ENCODE results near the gene LUC7L2. TPM values are rescaled to one million over a fixed set of nuclear protein-coding genes. Genes with fewer than 3 reads are reported as not detected.

Gene LUC7L2
- total and polyA plus RNA-seq, 9 of the 15 experiments (the other 6 are each of a cell fraction or from before 2014, with no cell fraction given), result 56.1 to 207 (median 141) TPM

DNA sequence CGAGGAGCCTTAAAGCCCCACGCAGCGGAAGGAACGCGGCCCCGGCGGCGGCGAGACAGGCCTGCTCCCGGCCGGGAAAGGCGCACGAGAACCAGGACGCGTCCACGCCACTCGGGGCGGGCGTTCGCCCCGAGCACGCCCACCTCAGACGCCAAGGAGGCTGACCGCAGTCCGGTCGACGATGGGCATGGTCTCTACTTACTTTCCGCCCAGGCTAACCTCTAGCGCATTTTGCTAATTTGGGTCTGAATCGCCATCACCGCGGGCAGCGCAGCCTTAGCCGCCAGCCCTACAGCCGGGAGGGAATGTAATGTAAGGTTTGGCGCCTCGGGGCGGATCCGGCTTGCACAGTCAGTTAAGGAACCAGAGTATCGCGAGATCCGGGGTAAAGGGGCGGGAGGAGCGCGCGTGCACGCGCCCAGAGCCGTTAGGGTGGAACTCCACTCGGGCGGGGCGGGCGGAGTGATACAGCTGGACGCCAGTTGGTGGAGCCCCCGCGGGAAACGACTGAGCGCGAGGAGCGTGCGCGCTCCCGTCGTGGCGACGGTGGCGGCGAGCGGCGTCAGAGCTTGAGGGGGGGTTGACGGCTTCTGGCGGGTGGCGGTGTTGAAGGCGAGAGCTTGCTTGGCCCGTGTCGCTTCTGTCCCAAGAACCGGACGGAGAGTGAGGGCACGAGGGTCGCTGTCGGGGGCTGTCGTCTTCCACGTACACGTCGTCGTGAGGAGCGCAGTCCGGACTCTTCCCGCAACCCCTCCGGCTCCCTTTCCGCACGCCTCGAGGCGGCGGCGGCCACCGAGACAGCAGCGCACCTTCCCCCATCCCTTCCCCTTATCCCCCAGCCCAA is at the start of gene LUC7L2 (continued):
- TF ChIP-seq MAFK (IDR thresholded peaks at IDR 0.05; ENCODE audit: low read length) (peak; percentile 45; the same call in 1 of the 2 replicates), SRSF7 (optimal IDR thresholded peaks at IDR 0.05; ENCODE audit: low read depth, low read length) (no peak), ETS1 (conservative IDR thresholded peaks at IDR 0.05; ENCODE audit: control insufficient read depth, low read depth, low read length) (peak; percentile 90), SETDB1 (IDR thresholded peaks at IDR 0.05; ENCODE audit: low read length) (peak; percentile 77), CBFA2T2 (conservative IDR thresholded peaks at IDR 0.05) (no peak), RBM14 (IDR thresholded peaks at IDR 0.05; ENCODE audit: borderline replicate concordance, insufficient read depth, low read depth, low read length) (peak; percentile 67; the same call in 1 of the 2 replicates), ZBTB8A (IDR thresholded peaks at IDR 0.05; ENCODE audit: partially characterized antibody) (no peak), E4F1 (CRISPR knock-in tag; IDR thresholded peaks at IDR 0.05; ENCODE audit: borderline replicate concordance) (no peak), CHCHD3 (CRISPR knock-in tag; IDR thresholded peaks at IDR 0.05) (peak; percentile 80; the same call in 1 of the 2 replicates), HDGF (IDR thresholded peaks at IDR 0.05) (no peak), TAF1 (IDR thresholded peaks at IDR 0.05; ENCODE audit: control insufficient read depth, extremely low read depth, insufficient read depth, low read length, severe bottlenecking) (peak; percentile 99), FIP1L1 (IDR thresholded peaks at IDR 0.05; ENCODE audit: low read depth, low read length, poor library complexity, severe bottlenecking) (peak; percentile 89), ZNF395 (CRISPR knock-in tag; IDR thresholded peaks at IDR 0.05) (peak; percentile 90; the same call in 1 of the 2 replicates)
- TF ChIP-seq, protein P1, sequence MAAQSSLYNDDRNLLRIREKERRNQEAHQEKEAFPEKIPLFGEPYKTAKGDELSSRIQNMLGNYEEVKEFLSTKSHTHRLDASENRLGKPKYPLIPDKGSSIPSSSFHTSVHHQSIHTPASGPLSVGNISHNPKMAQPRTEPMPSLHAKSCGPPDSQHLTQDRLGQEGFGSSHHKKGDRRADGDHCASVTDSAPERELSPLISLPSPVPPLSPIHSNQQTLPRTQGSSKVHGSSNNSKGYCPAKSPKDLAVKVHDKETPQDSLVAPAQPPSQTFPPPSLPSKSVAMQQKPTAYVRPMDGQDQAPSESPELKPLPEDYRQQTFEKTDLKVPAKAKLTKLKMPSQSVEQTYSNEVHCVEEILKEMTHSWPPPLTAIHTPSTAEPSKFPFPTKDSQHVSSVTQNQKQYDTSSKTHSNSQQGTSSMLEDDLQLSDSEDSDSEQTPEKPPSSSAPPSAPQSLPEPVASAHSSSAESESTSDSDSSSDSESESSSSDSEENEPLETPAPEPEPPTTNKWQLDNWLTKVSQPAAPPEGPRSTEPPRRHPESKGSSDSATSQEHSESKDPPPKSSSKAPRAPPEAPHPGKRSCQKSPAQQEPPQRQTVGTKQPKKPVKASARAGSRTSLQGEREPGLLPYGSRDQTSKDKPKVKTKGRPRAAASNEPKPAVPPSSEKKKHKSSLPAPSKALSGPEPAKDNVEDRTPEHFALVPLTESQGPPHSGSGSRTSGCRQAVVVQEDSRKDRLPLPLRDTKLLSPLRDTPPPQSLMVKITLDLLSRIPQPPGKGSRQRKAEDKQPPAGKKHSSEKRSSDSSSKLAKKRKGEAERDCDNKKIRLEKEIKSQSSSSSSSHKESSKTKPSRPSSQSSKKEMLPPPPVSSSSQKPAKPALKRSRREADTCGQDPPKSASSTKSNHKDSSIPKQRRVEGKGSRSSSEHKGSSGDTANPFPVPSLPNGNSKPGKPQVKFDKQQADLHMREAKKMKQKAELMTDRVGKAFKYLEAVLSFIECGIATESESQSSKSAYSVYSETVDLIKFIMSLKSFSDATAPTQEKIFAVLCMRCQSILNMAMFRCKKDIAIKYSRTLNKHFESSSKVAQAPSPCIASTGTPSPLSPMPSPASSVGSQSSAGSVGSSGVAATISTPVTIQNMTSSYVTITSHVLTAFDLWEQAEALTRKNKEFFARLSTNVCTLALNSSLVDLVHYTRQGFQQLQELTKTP (IDR thresholded peaks at IDR 0.05; ENCODE audit: low read depth in 1 of 2, partially characterized antibody in 2 of 2), result peak in 1 of 2 experiments; percentile 67
